LNCaP clone FGC (cell line): Measurements from ENCODE around the gene MAP9.

Experiments
- DNase-seq: peaks from one replicate; pipeline ENCODE4 v3.0.0-alpha.2; 2011; ENCODE audit warnings: low read depth
- H3K4me3 ChIP-seq: 2 replicates; pipeline ENCODE4 v1.5.1; 2011; ENCODE audit warnings: mild to moderate bottlenecking, low read depth, low read length, control low read depth
- TF ChIP-seq, protein P1 (sequence below): IDR thresholded peaks from 2 replicates; pipeline ENCODE4 v1.5.1; 2012; ENCODE audit warnings: mild to moderate bottlenecking; ENCODE audit not compliant: control insufficient read depth, insufficient read depth; ENCODE audit errors: extremely low read depth

MAP9 gene

GRCh38 chr4:155299103-155299502, 77.7 kb downstream of the MAP9 start:
- DNase-seq, result no peak
- H3K4me3 ChIP-seq, result no peak overlapping the region
- TF ChIP-seq, protein P1, sequence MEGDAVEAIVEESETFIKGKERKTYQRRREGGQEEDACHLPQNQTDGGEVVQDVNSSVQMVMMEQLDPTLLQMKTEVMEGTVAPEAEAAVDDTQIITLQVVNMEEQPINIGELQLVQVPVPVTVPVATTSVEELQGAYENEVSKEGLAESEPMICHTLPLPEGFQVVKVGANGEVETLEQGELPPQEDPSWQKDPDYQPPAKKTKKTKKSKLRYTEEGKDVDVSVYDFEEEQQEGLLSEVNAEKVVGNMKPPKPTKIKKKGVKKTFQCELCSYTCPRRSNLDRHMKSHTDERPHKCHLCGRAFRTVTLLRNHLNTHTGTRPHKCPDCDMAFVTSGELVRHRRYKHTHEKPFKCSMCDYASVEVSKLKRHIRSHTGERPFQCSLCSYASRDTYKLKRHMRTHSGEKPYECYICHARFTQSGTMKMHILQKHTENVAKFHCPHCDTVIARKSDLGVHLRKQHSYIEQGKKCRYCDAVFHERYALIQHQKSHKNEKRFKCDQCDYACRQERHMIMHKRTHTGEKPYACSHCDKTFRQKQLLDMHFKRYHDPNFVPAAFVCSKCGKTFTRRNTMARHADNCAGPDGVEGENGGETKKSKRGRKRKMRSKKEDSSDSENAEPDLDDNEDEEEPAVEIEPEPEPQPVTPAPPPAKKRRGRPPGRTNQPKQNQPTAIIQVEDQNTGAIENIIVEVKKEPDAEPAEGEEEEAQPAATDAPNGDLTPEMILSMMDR, result no peak
